Activated CD8-positive, alpha-beta T cell treated with anti-CD3 and anti-CD28 coated beads, Interleukin-2, amount 10 ng/mL, durations not matched to agents 7 days and 5 days (primary cell): ENCODE measurements around the gene MAP2K3. TPM values are rescaled to one million over a fixed set of nuclear protein-coding genes. Genes with fewer than 3 reads are reported as not detected.

Experiments used
- ATAC-seq: fragments of 150-1000 bp; cut with Tn5 transposase; one replicate; pipeline ENCODE4 v1.10.0; 2021; ENCODE audit warnings: moderate library complexity
- CTCF ChIA-PET: fragments of 350-600 bp; sonication (Branson Sonifier 250); formaldehyde crosslinking; loops from one replicate; lab custom pipeline; 2021; ENCODE audit warnings: antibody characterized with exemption; lab: Charles Lee
- POLR2A ChIA-PET: fragments of 350-600 bp; sonication (Branson Sonifier 250); formaldehyde crosslinking; loops from one replicate; lab custom pipeline; 2021; ENCODE audit warnings: antibody characterized with exemption; lab: Charles Lee
- DNase-seq: peaks from one replicate; pipeline ENCODE4 v3.0.0-alpha.2; 2020
- H3K27ac Mint-ChIP-seq: one replicate; pipeline ENCODE4 v1.8.0; 2021; ENCODE audit warnings: mild to moderate bottlenecking, mixed read lengths
- H3K27me3 Mint-ChIP-seq: one replicate; pipeline ENCODE4 v1.8.0; 2021; ENCODE audit warnings: low read depth, mixed read lengths
- H3K36me3 Mint-ChIP-seq: one replicate; pipeline ENCODE4 v1.8.0; 2021; ENCODE audit warnings: low read depth, mixed read lengths
- H3K4me1 Mint-ChIP-seq: one replicate; pipeline ENCODE4 v1.8.0; 2021; ENCODE audit warnings: low read depth, mixed read lengths
- H3K4me3 Mint-ChIP-seq: one replicate; pipeline ENCODE4 v1.8.0; 2021; ENCODE audit warnings: mild to moderate bottlenecking, mixed read lengths
- H3K9me3 Mint-ChIP-seq: one replicate; pipeline ENCODE4 v1.8.0; 2022; ENCODE audit warnings: mixed read lengths; ENCODE audit not compliant: insufficient read depth
- total RNA-seq, 2 experiments: library from RNA; stranded (reverse); gene quantifications; one replicate each; pipeline ENCODE4 v1.2.3, GENCODE V29; 2021

MAP2K3 gene
- total RNA-seq, 2 experiments from 2014 or later = 57.4 to 57.8 TPM

GRCh38 chr17:21293831-21294210, 9.3 kb downstream of the MAP2K3 start:
- ATAC-seq (no peak), DNase-seq (no peak)
- POLR2A ChIA-PET = no interaction called here
- no peak overlapping the region for H3K27ac Mint-ChIP-seq
- H3K4me1 Mint-ChIP-seq = peaks cover 8% of the 10 kb centered on the region
- H3K36me3 Mint-ChIP-seq = peaks cover 18% of the 10 kb centered on the region
- H3K9me3 Mint-ChIP-seq = peaks cover 9% of the 10 kb centered on the region
- H3K4me3 Mint-ChIP-seq = no peak overlapping the region
- CTCF ChIA-PET = no interaction called here
- no peaks in the 10 kb centered on the region for H3K27me3 Mint-ChIP-seq

GRCh38 chr17:21294321-21295035, 10.0 kb downstream of the MAP2K3 start:
- Mint-ChIP-seq H3K9me3 (peaks cover 10% of the 10 kb centered on the region), H3K27ac (peak overlapping the region; percentile 27), H3K27me3 (no peaks in the 10 kb centered on the region), H3K4me1 (peaks cover 5% of the 10 kb centered on the region), H3K4me3 (no peak overlapping the region), H3K36me3 (peaks cover 20% of the 10 kb centered on the region)
- ATAC-seq (no peak), DNase-seq (no peak)
- CTCF ChIA-PET = interaction anchor here (0.9 kb wide), 1 partner anchor 11 kb away, joined by 3 read pairs; no protein-coding TSS in a partner anchor
- POLR2A ChIA-PET = no interaction called here

- CTCF ChIA-PET = interaction anchor here (0.9 kb wide), 1 partner anchor 11 kb away, joined by 3 read pairs; no protein-coding TSS in a partner anchor
- no peak for DNase-seq
- H3K27me3 Mint-ChIP-seq = no peaks in the 10 kb centered on the region
- peaks cover 23% of the 10 kb centered on the region for H3K36me3 Mint-ChIP-seq
- no peak overlapping the region for H3K4me3 Mint-ChIP-seq
- H3K4me1 Mint-ChIP-seq = peaks cover 5% of the 10 kb centered on the region
- no peak for ATAC-seq
- POLR2A ChIA-PET = no interaction called here
- peak overlapping the region; percentile 55 for H3K27ac Mint-ChIP-seq
- H3K9me3 Mint-ChIP-seq = peaks cover 10% of the 10 kb centered on the region
Observed at GRCh38 chr17:21295036-21295952, 10.8 kb downstream of the MAP2K3 start.

GRCh38 chr17:21296097-21297025, 11.8 kb downstream of the MAP2K3 start:
- Mint-ChIP-seq H3K9me3 (peaks cover 10% of the 10 kb centered on the region), H3K4me1 (peaks cover 2% of the 10 kb centered on the region), H3K27me3 (no peaks in the 10 kb centered on the region), H3K27ac (peak overlapping the region; percentile 39), H3K36me3 (peaks cover 24% of the 10 kb centered on the region), H3K4me3 (no peak overlapping the region)
- DNase-seq (no peak), ATAC-seq (no peak)
- ChIA-PET POLR2A (no interaction called here), CTCF (no interaction called here)

- POLR2A ChIA-PET = no interaction called here
- Mint-ChIP-seq H3K27me3 (no peaks in the 10 kb centered on the region), H3K9me3 (peaks cover 10% of the 10 kb centered on the region), H3K27ac (no peak overlapping the region), H3K36me3 (peaks cover 20% of the 10 kb centered on the region), H3K4me1 (peaks cover 2% of the 10 kb centered on the region), H3K4me3 (no peak overlapping the region)
- no peak for ATAC-seq
- CTCF ChIA-PET = no interaction called here
- DNase-seq = no peak
Observed at GRCh38 chr17:21297026-21297520, 12.6 kb downstream of the MAP2K3 start.

GRCh38 chr17:21297597-21297996, 13.1 kb downstream of the MAP2K3 start:
- Mint-ChIP-seq H3K36me3 (peaks cover 22% of the 10 kb centered on the region), H3K27ac (no peak overlapping the region), H3K4me3 (no peak overlapping the region), H3K9me3 (peaks cover 10% of the 10 kb centered on the region), H3K27me3 (no peaks in the 10 kb centered on the region), H3K4me1 (no peaks in the 10 kb centered on the region)
- DNase-seq (no peak), ATAC-seq (no peak)
- ChIA-PET CTCF (no interaction called here), POLR2A (no interaction called here)

- peaks cover 26% of the 10 kb centered on the region for H3K36me3 Mint-ChIP-seq
- H3K27me3 Mint-ChIP-seq = no peaks in the 10 kb centered on the region
- ChIA-PET POLR2A (interaction anchor here (1.0 kb wide), 1 partner anchor 16 kb away, joined by 4 read pairs; no protein-coding TSS in a partner anchor), CTCF (interaction anchor here (1.0 kb wide), 1 partner anchor 10 kb away, joined by 4 read pairs; no protein-coding TSS in a partner anchor)
- H3K27ac Mint-ChIP-seq = no peak overlapping the region
- H3K4me3 Mint-ChIP-seq = no peak overlapping the region
- DNase-seq (no peak), ATAC-seq (no peak)
- H3K4me1 Mint-ChIP-seq = no peaks in the 10 kb centered on the region
- peaks cover 11% of the 10 kb centered on the region for H3K9me3 Mint-ChIP-seq
Observed at GRCh38 chr17:21298056-21298982, 13.8 kb downstream of the MAP2K3 start.

GRCh38 chr17:21298983-21299519, 14.5 kb downstream of the MAP2K3 start:
- ChIA-PET POLR2A (interaction anchor here (1.0 kb wide), 1 partner anchor 17 kb away, joined by 4 read pairs; no protein-coding TSS in a partner anchor), CTCF (interaction anchor here (1.0 kb wide), 1 partner anchor 11 kb away, joined by 4 read pairs; no protein-coding TSS in a partner anchor)
- Mint-ChIP-seq H3K4me3 (no peak overlapping the region), H3K27ac (no peak overlapping the region), H3K36me3 (peaks cover 33% of the 10 kb centered on the region), H3K9me3 (peaks cover 15% of the 10 kb centered on the region), H3K27me3 (no peaks in the 10 kb centered on the region), H3K4me1 (no peaks in the 10 kb centered on the region)
- ATAC-seq = no peak
- no peak for DNase-seq

- H3K9me3 Mint-ChIP-seq = peaks cover 15% of the 10 kb centered on the region
- peaks cover 32% of the 10 kb centered on the region for H3K36me3 Mint-ChIP-seq
- CTCF ChIA-PET = no interaction called here
Observed at GRCh38 chr17:21299981-21300600, 15.6 kb downstream of the MAP2K3 start.

More at GRCh38 chr17:21299981-21300600, 15.6 kb downstream of the MAP2K3 start:
- ATAC-seq = no peak
- Mint-ChIP-seq H3K4me3 (no peak overlapping the region), H3K27ac (no peak overlapping the region), H3K27me3 (no peaks in the 10 kb centered on the region), H3K4me1 (no peaks in the 10 kb centered on the region)
- POLR2A ChIA-PET = no interaction called here
- DNase-seq = no peak
